HepG2 (cell line): Measurements from ENCODE around the gene M1AP. TPM values are rescaled to one million over a fixed set of nuclear protein-coding genes. Genes with fewer than 3 reads are reported as not detected.

Experiments
- MTA1 ChIP-seq: sonication (generic); formaldehyde crosslinking; IDR thresholded peaks from 2 replicates; pipeline ENCODE4 v1.4.0; 2020; ENCODE audit warnings: missing genetic modification reagents, mild to moderate bottlenecking, borderline replicate concordance
- REL ChIP-seq: sonication (generic); formaldehyde crosslinking; conservative IDR thresholded peaks from 2 replicates; pipeline ENCODE4 v1.8.0; 2022; ENCODE audit warnings: mild to moderate bottlenecking, missing genetic modification reagents, moderate library complexity
- SUZ12 ChIP-seq: fragments of 150-350 bp; IDR thresholded peaks from 2 replicates; pipeline ENCODE4 v1.6.1; 2014; ENCODE audit warnings: low read depth, low read length
- TERF1 ChIP-seq: sonication (generic); formaldehyde crosslinking; IDR thresholded peaks from 2 replicates; pipeline ENCODE4 v1.8.0; 2022; ENCODE audit warnings: mild to moderate bottlenecking, missing genetic modification reagents, moderate library complexity
- ZBTB20 ChIP-seq: sonication (generic); formaldehyde crosslinking; IDR thresholded peaks from 2 replicates; pipeline ENCODE4 v1.8.1; 2023; ENCODE audit warnings: missing genetic modification reagents, low read depth, mild to moderate bottlenecking, borderline replicate concordance
- ZBTB33 ChIP-seq: sonication (generic); formaldehyde crosslinking; IDR thresholded peaks from 2 replicates; pipeline ENCODE4 v1.4.0; 2020; ENCODE audit warnings: missing genetic modification reagents
- ZFP91 ChIP-seq: sonication (generic); formaldehyde crosslinking; IDR thresholded peaks from 2 replicates; pipeline ENCODE4 v1.9.0; 2022; ENCODE audit warnings: missing genetic modification reagents, mild to moderate bottlenecking, borderline replicate concordance
- ZKSCAN5 ChIP-seq: sonication (generic); formaldehyde crosslinking; IDR thresholded peaks from 2 replicates; pipeline ENCODE4 v1.5.1; 2020; ENCODE audit warnings: mild to moderate bottlenecking, missing genetic modification reagents
- ZNF556 ChIP-seq: sonication (generic); formaldehyde crosslinking; IDR thresholded peaks from 2 replicates; pipeline ENCODE4 v1.4.0; 2020; ENCODE audit warnings: mild to moderate bottlenecking, missing genetic modification reagents, borderline replicate concordance
- ZNF619 ChIP-seq: sonication (generic); formaldehyde crosslinking; IDR thresholded peaks from 2 replicates; pipeline ENCODE4 v1.4.0; 2020; ENCODE audit warnings: mild to moderate bottlenecking, missing genetic modification reagents
- polyA plus RNA-seq, 8 experiments: library from polyadenylated mRNA; depleted of rRNA in 3 of 8; stranded (reverse) in 7 of 8; unstranded in 1 of 8; fragments of >200 nt; fragmentation: Illumina TruSeq in 4 of 8; extraction: Trizol in 4 of 8; gene quantifications; 2 replicates each; pipeline versions ENCODE4 v1.2.1 to v1.2.3, GENCODE V29; 2011 to 2016; ENCODE audit warnings: low read depth in 4 of 8, missing spikeins in 1 of 8, mixed read lengths in 1 of 8; ENCODE audit not compliant: insufficient read depth in 1 of 8
- total RNA-seq, 5 experiments: library from RNA; depleted of rRNA; stranded (reverse); fragments of >200 nt; fragmentation: Illumina TruSeq; extraction: Trizol; gene quantifications; 2 replicates each; pipeline ENCODE4 v1.2.3, GENCODE V29; 2016; ENCODE audit warnings: low read depth in 1 of 5
- TF ChIP-seq, protein P1 (sequence below): sonication (generic); formaldehyde crosslinking; IDR thresholded peaks from 2 replicates; pipeline ENCODE4 v1.9.0; 2021; ENCODE audit warnings: mild to moderate bottlenecking, missing genetic modification reagents
- TF ChIP-seq, protein P2 (sequence below): sonication (generic); formaldehyde crosslinking; IDR thresholded peaks from 2 replicates; pipeline ENCODE4 v1.5.1; 2020; ENCODE audit warnings: missing genetic modification reagents, mild to moderate bottlenecking, borderline replicate concordance

Gene M1AP
- total and polyA plus RNA-seq, 2 of the 13 experiments (the other 11 are each of a cell fraction or from before 2014, with no cell fraction given): not detected

- TF ChIP-seq ZBTB20 (0 out of 2 replicates have a peak, but pooled peaks have one; percentile 39), ZNF556 (CRISPR knock-in tag) (0 out of 2 replicates have a peak, but pooled peaks have one; percentile 2), ZNF619 (CRISPR knock-in tag) (no peak), ZBTB33 (CRISPR knock-in tag) (0 out of 2 replicates have a peak, but pooled peaks have one; percentile 7), ZKSCAN5 (CRISPR knock-in tag) (0 out of 2 replicates have a peak, but pooled peaks have one; percentile 39), SUZ12 (no peak), REL (CRISPR knock-in tag) (peak; percentile 74), MTA1 (CRISPR knock-in tag) (peak; percentile 52; the same call in 1 of the 2 replicates), TERF1 (CRISPR knock-in tag) (peak; percentile 2; the same call in 1 of the 2 replicates), ZFP91 (CRISPR knock-in tag) (0 out of 2 replicates have a peak, but pooled peaks have one; percentile 4)
- TF ChIP-seq, protein P1, sequence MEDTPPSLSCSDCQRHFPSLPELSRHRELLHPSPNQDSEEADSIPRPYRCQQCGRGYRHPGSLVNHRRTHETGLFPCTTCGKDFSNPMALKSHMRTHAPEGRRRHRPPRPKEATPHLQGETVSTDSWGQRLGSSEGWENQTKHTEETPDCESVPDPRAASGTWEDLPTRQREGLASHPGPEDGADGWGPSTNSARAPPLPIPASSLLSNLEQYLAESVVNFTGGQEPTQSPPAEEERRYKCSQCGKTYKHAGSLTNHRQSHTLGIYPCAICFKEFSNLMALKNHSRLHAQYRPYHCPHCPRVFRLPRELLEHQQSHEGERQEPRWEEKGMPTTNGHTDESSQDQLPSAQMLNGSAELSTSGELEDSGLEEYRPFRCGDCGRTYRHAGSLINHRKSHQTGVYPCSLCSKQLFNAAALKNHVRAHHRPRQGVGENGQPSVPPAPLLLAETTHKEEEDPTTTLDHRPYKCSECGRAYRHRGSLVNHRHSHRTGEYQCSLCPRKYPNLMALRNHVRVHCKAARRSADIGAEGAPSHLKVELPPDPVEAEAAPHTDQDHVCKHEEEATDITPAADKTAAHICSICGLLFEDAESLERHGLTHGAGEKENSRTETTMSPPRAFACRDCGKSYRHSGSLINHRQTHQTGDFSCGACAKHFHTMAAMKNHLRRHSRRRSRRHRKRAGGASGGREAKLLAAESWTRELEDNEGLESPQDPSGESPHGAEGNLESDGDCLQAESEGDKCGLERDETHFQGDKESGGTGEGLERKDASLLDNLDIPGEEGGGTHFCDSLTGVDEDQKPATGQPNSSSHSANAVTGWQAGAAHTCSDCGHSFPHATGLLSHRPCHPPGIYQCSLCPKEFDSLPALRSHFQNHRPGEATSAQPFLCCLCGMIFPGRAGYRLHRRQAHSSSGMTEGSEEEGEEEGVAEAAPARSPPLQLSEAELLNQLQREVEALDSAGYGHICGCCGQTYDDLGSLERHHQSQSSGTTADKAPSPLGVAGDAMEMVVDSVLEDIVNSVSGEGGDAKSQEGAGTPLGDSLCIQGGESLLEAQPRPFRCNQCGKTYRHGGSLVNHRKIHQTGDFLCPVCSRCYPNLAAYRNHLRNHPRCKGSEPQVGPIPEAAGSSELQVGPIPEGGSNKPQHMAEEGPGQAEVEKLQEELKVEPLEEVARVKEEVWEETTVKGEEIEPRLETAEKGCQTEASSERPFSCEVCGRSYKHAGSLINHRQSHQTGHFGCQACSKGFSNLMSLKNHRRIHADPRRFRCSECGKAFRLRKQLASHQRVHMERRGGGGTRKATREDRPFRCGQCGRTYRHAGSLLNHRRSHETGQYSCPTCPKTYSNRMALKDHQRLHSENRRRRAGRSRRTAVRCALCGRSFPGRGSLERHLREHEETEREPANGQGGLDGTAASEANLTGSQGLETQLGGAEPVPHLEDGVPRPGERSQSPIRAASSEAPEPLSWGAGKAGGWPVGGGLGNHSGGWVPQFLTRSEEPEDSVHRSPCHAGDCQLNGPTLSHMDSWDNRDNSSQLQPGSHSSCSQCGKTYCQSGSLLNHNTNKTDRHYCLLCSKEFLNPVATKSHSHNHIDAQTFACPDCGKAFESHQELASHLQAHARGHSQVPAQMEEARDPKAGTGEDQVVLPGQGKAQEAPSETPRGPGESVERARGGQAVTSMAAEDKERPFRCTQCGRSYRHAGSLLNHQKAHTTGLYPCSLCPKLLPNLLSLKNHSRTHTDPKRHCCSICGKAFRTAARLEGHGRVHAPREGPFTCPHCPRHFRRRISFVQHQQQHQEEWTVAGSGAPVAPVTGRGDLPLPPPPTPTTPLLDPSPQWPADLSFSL (CRISPR knock-in tag): 0 out of 2 replicates have a peak, but pooled peaks have one; percentile 16
- TF ChIP-seq, protein P2, sequence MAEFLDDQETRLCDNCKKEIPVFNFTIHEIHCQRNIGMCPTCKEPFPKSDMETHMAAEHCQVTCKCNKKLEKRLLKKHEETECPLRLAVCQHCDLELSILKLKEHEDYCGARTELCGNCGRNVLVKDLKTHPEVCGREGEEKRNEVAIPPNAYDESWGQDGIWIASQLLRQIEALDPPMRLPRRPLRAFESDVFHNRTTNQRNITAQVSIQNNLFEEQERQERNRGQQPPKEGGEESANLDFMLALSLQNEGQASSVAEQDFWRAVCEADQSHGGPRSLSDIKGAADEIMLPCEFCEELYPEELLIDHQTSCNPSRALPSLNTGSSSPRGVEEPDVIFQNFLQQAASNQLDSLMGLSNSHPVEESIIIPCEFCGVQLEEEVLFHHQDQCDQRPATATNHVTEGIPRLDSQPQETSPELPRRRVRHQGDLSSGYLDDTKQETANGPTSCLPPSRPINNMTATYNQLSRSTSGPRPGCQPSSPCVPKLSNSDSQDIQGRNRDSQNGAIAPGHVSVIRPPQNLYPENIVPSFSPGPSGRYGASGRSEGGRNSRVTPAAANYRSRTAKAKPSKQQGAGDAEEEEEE (CRISPR knock-in tag): no peak
Measured at GRCh38 chr2:74530239-74531187, 117.6 kb downstream of the M1AP start (continued).
